ENCODE results near the gene NUDT2.

GRCh38 chr9:34333836-34334235 is 4.5 kb downstream of the NUDT2 start:
- TF ChIP-seq BACH1 (IDR thresholded peaks at IDR 0.05; ENCODE audit: borderline replicate concordance): no peak
- TF ChIP-seq TCF3 (IDR thresholded peaks at IDR 0.05; ENCODE audit: borderline replicate concordance, insufficient read depth, low read depth, low read length): no peak
- no peak for TF ChIP-seq REST (IDR thresholded peaks at IDR 0.05; ENCODE audit: low read depth, low read length)
- TF ChIP-seq SIX5 (IDR thresholded peaks at IDR 0.05; ENCODE audit: low read depth, low read length, severe bottlenecking): no peak
- TF ChIP-seq YY1 (IDR thresholded peaks at IDR 0.05; ENCODE audit: low read depth, low read length): no peak
- no peak for TF ChIP-seq PAX5 (IDR thresholded peaks at IDR 0.05; ENCODE audit: borderline replicate concordance, low read depth, low read length)
- no peak for TF ChIP-seq NR2C2 (IDR thresholded peaks at IDR 0.05; ENCODE audit: borderline replicate concordance, control insufficient read depth, insufficient read length, low read depth)
- TF ChIP-seq POLR2AphosphoS5 (IDR thresholded peaks at IDR 0.05; ENCODE audit: low read length): no peak
- no peak for TF ChIP-seq NRF1 (conservative IDR thresholded peaks at IDR 0.05; ENCODE audit: low read depth, low read length)
